GM19397 (cell line): ENCODE measurements around the gene ASXL3.

ENCODE experiments used
- ATAC-seq: cut with Tn5 transposase; IDR thresholded peaks from one replicate; pipeline ENCODE4 v1.9.1; 2021; ENCODE audit warnings: mild to moderate bottlenecking, moderate library complexity; ENCODE audit not compliant: unreplicated experiment

The ASXL3 gene

GRCh38 chr18:33577685-33578517, at the start of gene ASXL3:
Gene ASXL3 (plus strand): TSS chr18:33578219. CDS start chr18:33578632, 413 bp downstream.
- ATAC-seq, result no peak

GRCh38 chr18:33532978-33533377, 45.0 kb upstream of the ASXL3 start:
- no peak for ATAC-seq

GRCh38 chr18:33536904-33537303, 41.1 kb upstream of the ASXL3 start:
- ATAC-seq, result no peak

- ATAC-seq, result no peak
Measured at GRCh38 chr18:33538418-33539042, 39.5 kb upstream of the ASXL3 start.

- no peak for ATAC-seq
Measured at GRCh38 chr18:33540392-33540791, 37.6 kb upstream of the ASXL3 start.

- ATAC-seq, result no peak
Measured at GRCh38 chr18:33541316-33541715, 36.7 kb upstream of the ASXL3 start.

GRCh38 chr18:33556846-33557245, 21.2 kb upstream of the ASXL3 start:
- ATAC-seq, result no peak

- no peak for ATAC-seq
Measured at GRCh38 chr18:33557706-33558105, 20.3 kb upstream of the ASXL3 start.

- ATAC-seq, result no peak
Measured at GRCh38 chr18:33558529-33558928, 19.5 kb upstream of the ASXL3 start.

GRCh38 chr18:33560686-33561370, 17.2 kb upstream of the ASXL3 start:
- no peak for ATAC-seq

GRCh38 chr18:33562741-33563140, 15.3 kb upstream of the ASXL3 start:
- ATAC-seq, result no peak

- ATAC-seq, result no peak
Measured at GRCh38 chr18:33567705-33568104, 10.3 kb upstream of the ASXL3 start.

GRCh38 chr18:33571998-33572787, 5.8 kb upstream of the ASXL3 start:
- no peak for ATAC-seq

- no peak for ATAC-seq
Measured at GRCh38 chr18:33573193-33573592, 4.8 kb upstream of the ASXL3 start.

- ATAC-seq, result no peak
Measured at GRCh38 chr18:33575451-33575850, 2.6 kb upstream of the ASXL3 start.

GRCh38 chr18:33576999-33577646, 896 bp upstream of the ASXL3 start:
- ATAC-seq, result no peak

GRCh38 chr18:33578518-33579348, 714 bp downstream of the ASXL3 start:
- no peak for ATAC-seq

- no peak for ATAC-seq
Measured at GRCh38 chr18:33579349-33580215, 1.6 kb downstream of the ASXL3 start.

- no peak for ATAC-seq
Measured at GRCh38 chr18:33580546-33580945, 2.5 kb downstream of the ASXL3 start.
